HG03039 (cell line): ENCODE measurements around the gene ANKDD1A.

Experiments
- ATAC-seq: cut with Tn5 transposase; IDR thresholded peaks from one replicate; pipeline ENCODE4 v1.9.1; 2021; ENCODE audit warnings: mild to moderate bottlenecking, moderate library complexity; ENCODE audit not compliant: unreplicated experiment

The ANKDD1A gene

GRCh38 chr15:64895285-64896065 lies 16.2 kb upstream of the ANKDD1A start:
- no peak for ATAC-seq

- ATAC-seq, result no peak
Observed at GRCh38 chr15:64896371-64897069, 15.2 kb upstream of the ANKDD1A start.

DNA sequence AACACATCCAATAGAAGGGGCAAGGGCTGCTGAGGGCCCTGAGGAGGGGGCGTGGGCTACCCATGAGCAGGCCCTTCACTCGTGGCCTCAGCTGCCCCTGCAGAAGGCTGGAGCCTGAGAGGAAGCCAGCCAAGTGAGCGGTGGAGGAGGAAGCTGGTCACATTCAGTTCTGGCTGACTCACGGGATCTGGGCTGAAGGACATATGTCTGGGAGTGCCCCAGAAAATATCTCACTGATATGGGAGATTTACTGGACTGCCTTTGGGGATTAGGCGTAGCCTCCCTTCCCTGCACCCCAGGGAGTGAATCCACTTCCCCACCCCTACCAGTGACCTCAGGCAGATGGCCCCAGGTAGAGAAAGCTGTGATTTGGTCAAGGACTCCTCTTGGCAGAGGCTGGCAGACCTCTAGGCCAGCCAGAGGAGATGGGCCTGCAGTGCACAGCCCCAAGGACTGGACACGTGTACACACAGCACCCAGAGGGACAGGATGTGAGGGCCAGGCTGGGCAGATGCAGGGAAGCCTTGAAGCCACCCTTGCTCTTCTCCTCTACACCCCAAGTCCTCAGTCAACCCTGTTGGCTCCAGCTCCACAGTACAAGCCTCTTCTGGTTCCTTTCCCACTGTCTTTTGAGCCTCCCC lies 14.2 kb upstream of the ANKDD1A start:
- ATAC-seq, result no peak

GRCh38 chr15:64898406-64898805 lies 13.3 kb upstream of the ANKDD1A start:
- no peak for ATAC-seq

DNA sequence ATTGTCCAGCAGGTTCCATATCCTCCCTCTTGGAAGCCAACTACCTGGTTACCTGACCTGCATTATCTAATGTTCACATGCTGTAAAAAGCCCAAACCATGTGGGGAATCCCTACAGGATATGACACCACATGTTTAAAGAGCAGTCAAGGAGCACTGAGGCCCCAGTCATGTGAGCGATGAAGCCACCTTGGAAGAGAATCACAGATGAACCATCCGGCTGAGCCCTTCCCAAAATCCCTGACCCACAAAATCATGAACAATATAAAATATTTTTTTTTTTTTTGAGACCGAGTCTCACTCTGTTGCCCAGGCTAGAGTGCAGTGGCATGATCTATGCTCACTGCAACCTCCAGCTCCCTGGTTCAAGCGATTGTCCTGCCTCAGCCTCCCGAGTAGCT lies 10.6 kb upstream of the ANKDD1A start:
- ATAC-seq, result no peak

DNA sequence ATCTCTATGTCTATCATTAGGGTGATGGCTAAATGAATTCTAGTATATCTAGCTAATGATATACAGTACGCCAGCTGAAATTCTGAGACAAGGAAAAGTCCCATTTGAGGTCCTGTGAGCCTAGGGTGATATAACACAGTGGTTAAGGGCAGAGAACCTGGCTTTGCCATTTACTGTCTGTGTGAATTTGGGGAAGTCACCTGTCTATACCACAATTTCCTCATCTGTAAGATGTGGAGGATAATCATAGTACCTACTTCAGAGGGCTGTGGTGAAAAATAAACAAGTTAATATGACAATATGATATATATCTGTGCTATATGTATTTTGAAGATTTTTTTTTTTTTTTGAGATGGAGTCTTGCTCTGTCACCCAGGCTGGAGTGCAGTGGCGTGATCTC lies 9.8 kb upstream of the ANKDD1A start:
- no peak for ATAC-seq

- ATAC-seq, result no peak
Observed at GRCh38 chr15:64902863-64903262, 8.8 kb upstream of the ANKDD1A start.

DNA sequence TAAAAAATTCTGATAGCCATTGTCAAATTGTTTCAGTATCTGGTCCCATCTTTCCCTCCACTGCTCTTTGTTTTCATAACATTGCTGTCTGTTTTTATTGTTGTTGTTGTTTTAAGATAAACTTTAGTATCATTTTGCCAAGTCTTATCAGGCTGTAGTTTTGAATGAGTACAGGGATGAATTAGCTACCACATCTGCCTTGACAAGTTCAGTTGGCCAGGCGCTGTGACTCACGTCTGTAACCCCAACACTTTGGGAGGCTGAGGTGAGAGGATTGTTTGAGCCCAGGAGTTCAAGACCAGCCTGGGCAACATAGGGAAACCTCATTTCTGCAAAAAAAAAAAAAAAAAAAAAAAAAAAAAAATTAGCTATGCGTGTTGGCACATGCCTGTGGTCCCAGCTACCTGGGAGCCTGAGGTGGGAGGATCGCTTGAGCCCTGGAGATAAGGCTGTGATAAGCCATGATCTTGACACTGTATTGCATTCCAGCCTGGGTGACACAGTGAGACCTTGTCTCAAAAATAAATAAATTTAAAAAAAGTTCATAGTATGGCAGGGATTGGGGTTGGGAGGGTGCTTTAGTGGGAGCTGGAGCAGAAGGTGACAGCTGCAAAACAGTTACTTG lies 8.3 kb upstream of the ANKDD1A start:
- no peak for ATAC-seq

- no peak for ATAC-seq
Observed at GRCh38 chr15:64904189-64904588, 7.5 kb upstream of the ANKDD1A start.

DNA sequence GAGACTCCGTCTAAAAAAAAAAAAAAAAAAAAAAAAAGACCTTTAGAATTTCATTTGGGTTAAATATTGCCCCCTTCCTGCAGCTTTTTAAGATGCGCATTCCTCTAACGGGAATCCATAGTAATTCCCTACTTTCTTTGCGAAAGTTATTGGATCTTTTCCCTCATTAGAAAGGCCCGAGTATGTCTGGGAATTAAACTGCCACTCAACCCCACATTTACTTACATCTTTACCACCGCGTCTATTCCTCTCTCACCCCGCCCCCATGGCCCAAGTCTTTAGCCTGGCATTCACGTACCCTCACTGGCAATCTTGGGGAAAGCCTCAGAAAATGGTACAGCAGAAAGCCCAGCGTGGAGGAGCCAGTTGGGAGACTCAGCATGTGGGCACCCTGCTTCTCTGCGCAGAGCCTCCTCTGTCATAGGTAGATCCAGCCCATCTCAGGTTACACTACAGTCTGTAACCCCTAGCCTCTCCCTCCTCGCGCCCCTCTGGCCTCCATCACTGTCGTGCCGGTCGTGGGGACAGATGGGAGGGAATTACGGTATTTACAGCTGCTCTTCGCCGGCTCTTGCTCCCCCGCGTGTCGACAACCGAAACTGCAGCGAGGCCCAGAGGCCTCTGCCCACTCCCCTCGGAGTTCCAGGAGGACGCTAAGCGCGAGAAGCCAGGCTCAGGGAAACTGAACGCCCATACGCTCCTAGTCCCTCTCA lies 6.4 kb upstream of the ANKDD1A start:
- no peak for ATAC-seq

- no peak for ATAC-seq
Observed at GRCh38 chr15:64905941-64906340, 5.8 kb upstream of the ANKDD1A start.

- no peak for ATAC-seq
Observed at GRCh38 chr15:64906402-64906801, 5.3 kb upstream of the ANKDD1A start.

DNA sequence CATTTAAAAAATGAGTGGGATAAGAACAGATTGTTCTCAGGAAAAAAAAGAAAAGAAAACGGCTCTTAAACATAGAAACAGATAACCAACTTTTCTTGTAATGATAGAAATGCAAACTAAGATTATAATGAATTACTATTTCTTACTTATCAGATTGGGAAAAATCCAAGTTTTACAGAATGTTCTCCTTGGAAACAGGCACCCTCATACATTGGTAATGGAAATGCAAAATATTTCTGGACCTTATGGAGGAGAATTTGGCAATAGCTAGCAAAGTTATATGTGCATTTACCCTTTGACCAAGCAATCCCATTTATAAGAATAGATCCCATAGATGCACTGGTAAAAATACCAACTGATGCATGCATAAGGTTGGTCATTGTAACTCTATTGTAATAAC lies 3.7 kb upstream of the ANKDD1A start:
- no peak for ATAC-seq

DNA sequence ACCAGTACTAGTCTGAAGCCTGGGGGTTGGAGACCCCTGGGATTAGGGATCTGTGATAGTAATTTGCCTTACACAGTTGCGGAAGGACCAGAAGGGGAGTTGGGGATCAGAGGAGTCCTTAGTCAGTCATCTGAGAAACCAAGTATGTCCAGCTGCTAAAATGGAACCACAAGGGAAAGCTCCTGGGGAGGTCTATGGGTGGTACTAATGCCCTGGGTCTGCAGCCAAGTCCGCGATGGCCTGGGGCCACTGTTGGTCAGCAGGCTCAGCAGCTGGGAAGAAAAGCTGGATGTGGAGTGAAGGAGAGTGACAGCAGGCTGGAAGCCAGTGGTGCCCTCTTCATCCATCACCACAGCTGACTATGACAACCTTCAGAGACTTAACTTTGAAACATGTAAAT lies 2.2 kb upstream of the ANKDD1A start:
- no peak for ATAC-seq

- no peak for ATAC-seq
Observed at GRCh38 chr15:64912379-64913325, 950 bp downstream of the ANKDD1A start.

DNA sequence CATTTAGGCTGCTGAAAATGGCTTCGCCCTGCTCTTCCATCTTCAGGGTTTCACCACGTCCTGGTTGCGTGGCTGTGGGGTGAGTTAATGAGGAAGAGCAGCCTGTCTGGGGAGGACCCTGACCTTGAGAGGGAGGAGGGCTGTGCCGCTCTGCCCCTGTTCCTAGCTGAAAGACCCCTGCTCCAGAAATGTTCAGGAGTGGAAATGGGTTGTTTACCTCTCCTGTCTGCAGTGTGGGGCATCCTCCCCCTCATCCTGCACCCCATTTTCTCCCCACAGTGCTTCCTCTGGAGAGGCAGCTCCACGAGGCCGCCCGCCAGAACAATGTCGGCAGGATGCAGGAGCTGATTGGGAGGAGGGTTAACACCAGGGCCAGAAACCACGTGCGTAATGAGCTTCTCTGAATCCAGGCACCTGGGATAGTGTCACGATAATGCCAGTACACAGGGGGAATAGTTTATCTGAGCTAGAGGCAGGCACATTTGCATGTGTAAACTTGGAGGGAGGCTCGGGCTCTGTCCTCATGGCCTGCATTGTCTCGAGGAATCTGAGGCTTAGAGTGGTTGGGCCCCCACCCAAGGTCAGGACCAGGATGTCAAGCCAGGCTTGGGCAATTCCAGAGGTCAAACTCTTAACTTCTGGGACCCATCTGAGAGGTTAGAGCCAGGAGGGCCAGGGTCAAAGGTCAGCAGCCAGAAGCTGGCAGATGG lies 4.0 kb downstream of the ANKDD1A start:
- ATAC-seq, result no peak

GRCh38 chr15:64916365-64916764 lies 4.7 kb downstream of the ANKDD1A start:
- no peak for ATAC-seq

GRCh38 chr15:64917211-64917610 lies 5.5 kb downstream of the ANKDD1A start:
- no peak for ATAC-seq

- no peak for ATAC-seq
Observed at GRCh38 chr15:64919721-64920120, 8.0 kb downstream of the ANKDD1A start.
